MM.1S (cell line): ENCODE results near the gene ARHGEF40.
A peak's percentile ranks its signal among the peaks of the same experiment; 100 is the strongest.

Source experiments
- DNase-seq: peaks from one replicate; pipeline ENCODE4 v3.0.0-alpha.2; 2015
- H2AFZ ChIP-seq: fragments of 300-600 bp; sonication (generic); 2 replicates; pipeline ENCODE4 v1.6.0; 2016; ENCODE audit warnings: antibody characterized with exemption, low read length
- H3F3A ChIP-seq: fragments of 300-600 bp; sonication (generic); 2 replicates; pipeline ENCODE4 v1.6.1; 2016; ENCODE audit warnings: mild to moderate bottlenecking, antibody characterized with exemption, low read length, moderate library complexity, mixed read lengths; ENCODE audit not compliant: insufficient read depth
- H3K27ac ChIP-seq: fragments of 300-600 bp; sonication (generic); 2 replicates; pipeline ENCODE4 v1.5.1; 2016; ENCODE audit warnings: mild to moderate bottlenecking, low read length
- H3K27me3 ChIP-seq: fragments of 300-600 bp; sonication (generic); replicated peaks from 2 replicates; pipeline ENCODE4 v1.6.0; 2016; ENCODE audit warnings: low read length; ENCODE audit not compliant: insufficient read depth
- H3K36me3 ChIP-seq: fragments of 300-600 bp; sonication (generic); replicated peaks from 2 replicates; pipeline ENCODE4 v1.6.1; 2016; ENCODE audit warnings: mild to moderate bottlenecking, low read length, mixed read lengths; ENCODE audit not compliant: insufficient read depth
- H3K4me1 ChIP-seq: fragments of 300-600 bp; sonication (generic); 2 replicates; pipeline ENCODE4 v1.6.1; 2016; ENCODE audit warnings: low read length, mixed read lengths
- H3K4me2 ChIP-seq: fragments of 300-600 bp; sonication (generic); 2 replicates; pipeline ENCODE4 v1.6.0; 2016; ENCODE audit warnings: low read depth, low read length
- H3K4me3 ChIP-seq: fragments of 300-600 bp; sonication (generic); 2 replicates; pipeline ENCODE4 v1.5.1; 2016; ENCODE audit warnings: low read length, mixed read lengths
- H3K79me2 ChIP-seq: fragments of 300-600 bp; sonication (generic); 2 replicates; pipeline ENCODE4 v1.6.1; 2016; ENCODE audit warnings: mixed run types, low read length, mixed read lengths
- H3K9ac ChIP-seq: fragments of 300-600 bp; sonication (generic); 2 replicates; pipeline ENCODE4 v1.6.1; 2016; ENCODE audit warnings: low read length, mixed read lengths
- H3K9me2 ChIP-seq: fragments of 300-600 bp; sonication (generic); replicated peaks from 2 replicates; pipeline ENCODE4 v1.6.1; 2016; ENCODE audit warnings: mild to moderate bottlenecking, low read length, mixed read lengths; ENCODE audit not compliant: insufficient read depth
- H3K9me3 ChIP-seq: fragments of 300-600 bp; sonication (generic); replicated peaks from 2 replicates; pipeline ENCODE4 v1.6.1; 2016; ENCODE audit warnings: mild to moderate bottlenecking, low read length, mixed read lengths; ENCODE audit not compliant: insufficient read depth
- H4K20me1 ChIP-seq: fragments of 300-600 bp; sonication (generic); 2 replicates; pipeline ENCODE4 v1.6.1; 2016; ENCODE audit warnings: mild to moderate bottlenecking, low read length, moderate library complexity, mixed read lengths; ENCODE audit not compliant: insufficient read depth
- EZH2 ChIP-seq: fragments of 300-600 bp; sonication (generic); optimal IDR thresholded peaks from 2 replicates; pipeline ENCODE3; 2017; ENCODE audit warnings: low read depth, mild to moderate bottlenecking, antibody characterized with exemption, low read length, mixed read lengths
- EZH2phosphoT487 ChIP-seq: fragments of 300-600 bp; sonication (generic); IDR thresholded peaks from 2 replicates; pipeline ENCODE4 v1.6.1; 2018; ENCODE audit warnings: antibody characterized with exemption, low read length
- TF ChIP-seq, protein P1 (sequence below): fragments of 300-600 bp; sonication (generic); IDR thresholded peaks from 2 replicates; pipeline ENCODE4 v1.5.1; 2016; ENCODE audit warnings: antibody characterized with exemption, low read length, mixed read lengths

ARHGEF40 gene

DNA sequence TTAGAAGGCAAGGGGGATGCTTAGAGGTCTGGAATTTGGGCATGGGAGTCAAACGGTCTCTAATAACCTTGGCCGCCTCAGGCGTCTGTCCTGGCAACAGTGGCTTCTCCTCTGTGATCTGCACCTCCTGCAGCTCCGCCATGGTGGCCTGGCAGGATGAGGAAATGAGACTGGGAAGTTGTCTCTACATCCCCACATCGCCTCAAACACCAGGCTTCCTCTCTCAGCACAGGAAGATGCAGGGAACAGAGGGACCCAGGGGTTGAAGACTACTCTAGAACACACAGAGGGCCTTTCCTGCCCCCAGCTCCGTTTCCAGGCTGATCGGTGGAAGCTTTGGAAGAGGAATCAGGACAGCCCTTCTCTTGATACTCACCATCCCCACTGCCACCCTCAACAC is 46.9 kb upstream of the ARHGEF40 start:
- H3K9me3 ChIP-seq, result no peaks in the 10 kb centered on the region
- no peaks in the 10 kb centered on the region for H3F3A ChIP-seq
- H3K9me2 ChIP-seq, result no peaks in the 10 kb centered on the region
- no peak overlapping the region for H3K4me3 ChIP-seq
- no peaks in the 10 kb centered on the region for H3K36me3 ChIP-seq
- no peaks in the 10 kb centered on the region for H3K4me1 ChIP-seq
- no peaks in the 10 kb centered on the region for H3K79me2 ChIP-seq
- H3K27ac ChIP-seq, result no peak overlapping the region
- DNase-seq, result no peak
- no peak overlapping the region for H2AFZ ChIP-seq
- TF ChIP-seq EZH2 (no peak), EZH2phosphoT487 (no peak)
- TF ChIP-seq, protein P1, sequence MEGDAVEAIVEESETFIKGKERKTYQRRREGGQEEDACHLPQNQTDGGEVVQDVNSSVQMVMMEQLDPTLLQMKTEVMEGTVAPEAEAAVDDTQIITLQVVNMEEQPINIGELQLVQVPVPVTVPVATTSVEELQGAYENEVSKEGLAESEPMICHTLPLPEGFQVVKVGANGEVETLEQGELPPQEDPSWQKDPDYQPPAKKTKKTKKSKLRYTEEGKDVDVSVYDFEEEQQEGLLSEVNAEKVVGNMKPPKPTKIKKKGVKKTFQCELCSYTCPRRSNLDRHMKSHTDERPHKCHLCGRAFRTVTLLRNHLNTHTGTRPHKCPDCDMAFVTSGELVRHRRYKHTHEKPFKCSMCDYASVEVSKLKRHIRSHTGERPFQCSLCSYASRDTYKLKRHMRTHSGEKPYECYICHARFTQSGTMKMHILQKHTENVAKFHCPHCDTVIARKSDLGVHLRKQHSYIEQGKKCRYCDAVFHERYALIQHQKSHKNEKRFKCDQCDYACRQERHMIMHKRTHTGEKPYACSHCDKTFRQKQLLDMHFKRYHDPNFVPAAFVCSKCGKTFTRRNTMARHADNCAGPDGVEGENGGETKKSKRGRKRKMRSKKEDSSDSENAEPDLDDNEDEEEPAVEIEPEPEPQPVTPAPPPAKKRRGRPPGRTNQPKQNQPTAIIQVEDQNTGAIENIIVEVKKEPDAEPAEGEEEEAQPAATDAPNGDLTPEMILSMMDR, result no peak
- no peak overlapping the region for H3K9ac ChIP-seq
- H3K4me2 ChIP-seq, result no peak overlapping the region
- H4K20me1 ChIP-seq, result no peaks in the 10 kb centered on the region
- no peaks in the 10 kb centered on the region for H3K27me3 ChIP-seq

DNA sequence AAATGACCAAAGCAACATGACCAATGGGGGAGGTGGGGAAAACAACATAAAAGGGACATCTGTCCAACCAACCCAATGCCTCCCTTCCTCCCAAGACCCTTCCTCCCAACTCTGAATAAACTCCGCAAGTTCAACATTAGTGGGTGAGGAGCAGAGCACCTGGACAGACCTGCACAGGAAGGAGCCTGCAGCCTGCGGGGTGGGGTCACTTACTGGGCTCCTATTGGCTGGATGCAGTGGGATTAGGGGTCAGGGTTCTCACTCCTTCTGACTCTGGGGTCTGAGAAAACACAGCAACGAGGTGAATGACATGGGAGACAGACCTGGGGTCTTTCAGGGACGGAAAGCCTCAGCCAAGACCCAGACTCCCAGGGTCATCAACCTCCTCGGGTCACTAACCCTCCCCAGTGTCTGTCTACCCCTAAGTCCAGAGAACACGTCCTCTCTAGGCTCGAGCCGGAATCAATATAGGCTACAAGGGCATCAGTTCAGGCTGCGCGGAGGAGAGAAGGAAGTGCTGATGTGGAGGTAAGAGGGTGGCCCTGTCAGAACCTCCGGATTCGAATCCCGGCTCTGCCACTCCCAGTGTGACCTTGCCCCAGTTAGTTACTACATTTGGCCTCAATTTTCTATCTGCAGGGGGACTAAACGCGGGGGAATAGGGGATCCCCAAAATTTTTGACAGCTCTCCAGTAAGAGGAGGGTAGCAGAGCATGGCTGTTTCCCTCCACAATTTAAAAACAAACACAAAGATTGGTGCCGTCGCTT is 46.1 kb upstream of the ARHGEF40 start:
- Histone ChIP-seq H3K4me3 (peak overlapping the region; percentile 63), H3K79me2 (no peaks in the 10 kb centered on the region), H3K27me3 (no peaks in the 10 kb centered on the region), H2AFZ (peak overlapping the region; percentile 67; the same call in 1 of the 2 replicates), H3K4me1 (no peaks in the 10 kb centered on the region), H3K9me2 (no peaks in the 10 kb centered on the region), H4K20me1 (no peaks in the 10 kb centered on the region), H3K9me3 (no peaks in the 10 kb centered on the region), H3K9ac (peak overlapping the region; percentile 34; the same call in 1 of the 2 replicates), H3K27ac (no peak overlapping the region), H3K36me3 (no peaks in the 10 kb centered on the region), H3K4me2 (peak overlapping the region; percentile 79), H3F3A (no peaks in the 10 kb centered on the region)
- TF ChIP-seq EZH2phosphoT487 (no peak), EZH2 (no peak)
- TF ChIP-seq, protein P1, result no peak
- DNase-seq, result no peak

DNA sequence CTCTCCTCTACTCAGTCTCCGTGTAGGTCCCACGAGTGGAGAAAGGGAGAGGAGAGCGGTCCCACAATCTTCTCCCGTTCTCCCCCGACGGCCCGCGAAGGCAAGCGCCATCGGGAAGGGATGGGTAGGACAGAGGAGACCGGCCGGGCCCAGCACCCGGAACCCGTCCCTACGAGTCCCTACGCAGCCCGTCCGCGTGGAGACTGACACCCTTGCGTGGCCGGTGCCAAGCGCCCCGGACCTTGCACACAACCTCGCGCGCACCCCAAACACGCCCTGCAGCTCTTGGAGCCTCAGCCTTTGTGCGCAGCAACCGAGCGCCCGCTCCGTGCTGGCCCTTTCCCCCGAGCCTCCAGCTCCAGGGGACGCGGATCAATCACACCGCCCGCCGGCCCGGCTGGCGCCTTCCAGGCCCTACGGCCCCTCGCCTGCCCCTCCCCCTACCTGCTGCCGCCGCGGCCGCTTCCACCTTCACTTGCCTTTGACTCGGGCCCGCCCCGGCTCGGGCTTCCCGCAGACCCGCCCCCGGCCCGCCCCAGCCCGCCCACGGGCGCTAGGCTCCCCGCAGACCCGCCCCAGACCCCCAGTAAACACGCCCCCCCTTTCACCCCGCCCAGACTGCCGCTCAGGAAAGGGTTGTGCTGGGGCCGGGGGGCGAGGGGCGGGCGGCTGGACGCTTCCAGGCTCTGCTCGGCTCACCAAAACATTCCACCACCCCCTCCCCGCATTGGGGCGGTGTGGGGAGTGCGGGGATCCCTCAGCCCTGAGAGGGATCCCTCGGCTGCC is 45.3 kb upstream of the ARHGEF40 start, which contains the start of gene NDRG2:
TSS of gene NDRG2 (minus strand) at position 477 of the 786 bp plus-strand sequence. CDS start 1,746 bp downstream, outside the sequence.
- peak within 1 kb of the TSS; percentile 34; the same call in 1 of the 2 replicates for H3K9ac ChIP-seq
- H3K9me3 ChIP-seq, result no peaks in the 10 kb centered on the region
- H3K36me3 ChIP-seq, result no peaks in the 10 kb centered on the region
- no peak for TF ChIP-seq EZH2phosphoT487
- TF ChIP-seq EZH2, result no peak
- TF ChIP-seq, protein P1, result no peak
- H3K27ac ChIP-seq, result no peak within 1 kb of the TSS
- no peaks in the 10 kb centered on the region for H3K79me2 ChIP-seq
- no peaks in the 10 kb centered on the region for H3F3A ChIP-seq
- H3K4me1 ChIP-seq, result no peaks in the 10 kb centered on the region
- peak within 1 kb of the TSS; percentile 67 for H2AFZ ChIP-seq
- no peaks in the 10 kb centered on the region for H3K9me2 ChIP-seq
- peak; percentile 49 for DNase-seq
- H3K4me2 ChIP-seq, result peak within 1 kb of the TSS; percentile 79
- H4K20me1 ChIP-seq, result no peaks in the 10 kb centered on the region
- no peaks in the 10 kb centered on the region for H3K27me3 ChIP-seq
- H3K4me3 ChIP-seq, result peak within 1 kb of the TSS; percentile 63
